GM10266 (cell line): Measurements from ENCODE around the gene PLK4.

Experiments used
- DNase-seq: peaks from one replicate; pipeline ENCODE4 v3.0.0; 2012; ENCODE audit errors: extremely low spot score
- CTCF ChIP-seq: IDR thresholded peaks from 2 replicates; pipeline ENCODE4 v1.5.1; 2012; ENCODE audit warnings: mild to moderate bottlenecking, low read depth; ENCODE audit not compliant: control insufficient read depth, insufficient read depth; ENCODE audit errors: missing control alignments

Gene PLK4

GRCh38 chr4:127936974-127937373, 56.3 kb downstream of the PLK4 start:
- no peak for TF ChIP-seq CTCF
- DNase-seq, result no peak
